Stimulated activated CD4-positive, alpha-beta T cell treated with anti-CD3 and anti-CD28 coated beads, Interleukin-1b, Interleukin-23, amount 100 ng/mL, for 1 hour (primary cell): ENCODE results near the gene LRRTM3.

Experiments used
- DNase-seq, 2 donors: peaks; one replicate each; pipeline ENCODE4 v3.0.0-alpha.2; 2020; ENCODE audit warnings: low read depth in 2 of 2

Gene LRRTM3

GRCh38 chr10:67115972-67116371, 190.1 kb downstream of the LRRTM3 start:
- DNase-seq, result no peak

GRCh38 chr10:67119651-67120050, 193.8 kb downstream of the LRRTM3 start:
- no peak for DNase-seq

GRCh38 chr10:67127441-67127840, 201.6 kb downstream of the LRRTM3 start:
- no peak for DNase-seq

GRCh38 chr10:67140641-67141040, 214.8 kb downstream of the LRRTM3 start:
- DNase-seq, result no peak

GRCh38 chr10:67141300-67141699, 215.5 kb downstream of the LRRTM3 start:
- DNase-seq, result no peak

GRCh38 chr10:67144530-67144929, 218.7 kb downstream of the LRRTM3 start:
- DNase-seq, result no peak
